Panc1 (cell line): ENCODE data around the gene SPATA13. TPM values are rescaled to one million over a fixed set of nuclear protein-coding genes. Genes with fewer than 3 reads are reported as not detected.

Experiments used
- ATAC-seq: fragments of 200-7000 bp; cut with Tn5 transposase; 2 replicates; pipeline ENCODE4 v1.9.1; 2020; ENCODE audit warnings: mild to moderate bottlenecking, moderate library complexity
- BruUV-seq: library from RNA; stranded (reverse); fragments of 400-500 nt; replicated peaks from 2 replicates; lab custom pipeline; 2021; lab: Mats Ljungman, UMichigan
- CTCF ChIA-PET: fragments of 300-600 bp; sonication (Branson Sonifier 250); formaldehyde crosslinking; loops from one replicate; lab custom pipeline; 2022; ENCODE audit warnings: antibody characterized with exemption; lab: Charles Lee
- POLR2A ChIA-PET: fragments of 300-600 bp; sonication (Branson Sonifier 250); formaldehyde crosslinking; loops from one replicate; lab custom pipeline; 2022; ENCODE audit warnings: antibody characterized with exemption; lab: Charles Lee
- DNase-seq: peaks from one replicate; pipeline ENCODE4 v3.0.0-alpha.2; 2010; ENCODE audit warnings: low read depth, low spot score
- H3K27ac ChIP-seq: 2 replicates; pipeline ENCODE4 v1.5.1; 2011; ENCODE audit warnings: mild to moderate bottlenecking, low read length, inconsistent platforms
- H3K27me3 ChIP-seq: fragments of 200-500 bp; sonication (Bioruptor generic); 2 replicates; pipeline ENCODE4 v1.6.0; 2014; ENCODE audit warnings: low read length, inconsistent platforms; ENCODE audit not compliant: control insufficient read depth, insufficient read depth
- H3K36me3 ChIP-seq: fragments of 200-500 bp; sonication (Bioruptor generic); 2 replicates; pipeline ENCODE4 v1.5.1; 2014; ENCODE audit warnings: inconsistent platforms, mild to moderate bottlenecking, low read length, moderate library complexity; ENCODE audit not compliant: control insufficient read depth, insufficient read depth
- H3K4me1 ChIP-seq: 2 replicates; pipeline ENCODE4 v1.5.1; 2011; ENCODE audit warnings: inconsistent platforms, mild to moderate bottlenecking, low read length, moderate library complexity; ENCODE audit not compliant: control insufficient read depth, insufficient read depth
- H3K4me3 ChIP-seq, 2 experiments: 2 replicates each; pipeline ENCODE4 v1.5.1; 2011 to 2012; ENCODE audit warnings: low read depth in 2 of 2, low read length in 2 of 2, mild to moderate bottlenecking in 2 of 2, inconsistent platforms in 1 of 2, moderate library complexity in 1 of 2
- H3K9me3 ChIP-seq: fragments of 200-500 bp; sonication (Bioruptor generic); 2 replicates; pipeline ENCODE4 v1.5.1; 2014; ENCODE audit warnings: low read depth, mild to moderate bottlenecking, inconsistent platforms, low read length, moderate library complexity; ENCODE audit not compliant: control insufficient read depth, insufficient read depth
- CTCF ChIP-seq: fragments of 450-650 bp; IDR thresholded peaks from 2 replicates; pipeline ENCODE4 v1.5.1; 2017; ENCODE audit warnings: mild to moderate bottlenecking
- POLR2AphosphoS5 ChIP-seq: IDR thresholded peaks from 2 replicates; pipeline ENCODE4 v1.6.1; 2012; ENCODE audit warnings: mild to moderate bottlenecking, low read depth, low read length, moderate library complexity
- SIN3A ChIP-seq: IDR thresholded peaks from 2 replicates; pipeline ENCODE4 v1.6.1; 2012; ENCODE audit warnings: low read depth, mild to moderate bottlenecking, low read length, moderate library complexity, borderline replicate concordance; ENCODE audit not compliant: insufficient read depth
- TCF7L2 ChIP-seq: IDR thresholded peaks from 2 replicates; pipeline ENCODE4 v1.6.1; 2011; ENCODE audit warnings: mild to moderate bottlenecking, low read depth, low read length, inconsistent platforms
- in situ Hi-C: cut with HindIII; loops from 2 replicates; pipeline ENCODE4 v1.10.0; 2016; ENCODE audit warnings: low sequenced_read_pairs, low pct_unique_long_range_greater_than_20kb
- intact Hi-C: fragments of 100-400 bp; cut with micrococcal nuclease; formaldehyde crosslinking; loops from one replicate; pipeline ENCODE4 v1.10.0; 2022; ENCODE audit not compliant: unreplicated experiment
- total RNA-seq: library from RNA; stranded (reverse); gene quantifications from one replicate; pipeline ENCODE4 v1.2.1, GENCODE V29; 2021; ENCODE audit not compliant: unreplicated experiment
- TF ChIP-seq, protein P1 (sequence below), 2 experiments: IDR thresholded peaks; 2 replicates each; pipeline ENCODE4 v1.6.1; 2011 to 2012; ENCODE audit warnings: low read depth in 2 of 2, control low read depth in 1 of 2, low read length in 1 of 2, mild to moderate bottlenecking in 1 of 2, moderate library complexity in 1 of 2; ENCODE audit not compliant: insufficient read depth in 1 of 2

Gene SPATA13
- total RNA-seq, 1 experiment from 2014 or later = 7.9 TPM

DNA sequence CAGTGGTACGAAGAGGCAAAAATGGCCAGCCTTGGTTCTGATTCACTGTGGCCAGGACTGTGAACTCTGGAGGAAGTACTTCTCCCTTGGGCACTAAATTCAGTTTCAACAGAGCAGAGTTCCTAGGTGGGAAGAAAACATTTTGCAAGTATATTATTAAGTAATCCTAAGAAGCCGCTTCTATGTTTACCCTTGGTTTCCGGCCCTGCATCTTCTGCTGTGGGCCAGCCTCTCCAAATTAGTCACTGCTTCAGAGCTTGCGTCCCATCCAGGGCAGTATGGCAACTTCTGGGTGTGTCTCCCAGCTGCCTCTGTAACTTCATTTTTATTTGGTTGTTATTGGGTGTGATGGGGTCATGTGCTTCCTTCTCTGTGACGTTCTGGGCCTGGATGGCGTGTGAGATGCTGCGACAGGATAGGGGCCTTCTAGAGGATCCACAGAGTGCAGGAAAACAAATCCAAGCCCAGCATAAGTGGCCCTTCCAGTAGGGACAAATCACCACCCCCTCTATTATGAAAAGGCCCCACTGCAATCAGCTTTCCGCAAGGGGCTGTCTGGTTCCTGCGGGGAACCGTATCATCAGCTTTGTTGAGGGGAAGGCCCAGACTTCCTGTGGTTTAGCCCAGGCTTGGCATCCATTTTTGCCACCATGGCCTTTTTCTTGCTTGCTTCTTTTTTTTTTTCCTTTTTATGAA, 93.8 kb downstream of the SPATA13 start:
- H3K36me3 ChIP-seq = no peaks in the 10 kb centered on the region
- no peaks in the 10 kb centered on the region for H3K4me1 ChIP-seq
- H3K9me3 ChIP-seq = no peaks in the 10 kb centered on the region
- no peaks in the 10 kb centered on the region for H3K27me3 ChIP-seq
- DNase-seq (no peak), ATAC-seq (no peak)
- intact Hi-C loops = no loop called here
- H3K27ac ChIP-seq = no peak overlapping the region
- no peak overlapping the region for H3K4me3 ChIP-seq
- ChIA-PET POLR2A (no interaction called here), CTCF (no interaction called here)
- in situ Hi-C loops = no loop called here
- BruUV-seq = no TSS peak
- TF ChIP-seq POLR2AphosphoS5 = no peak
- no peak for TF ChIP-seq SIN3A
- TF ChIP-seq CTCF = no peak
- TF ChIP-seq, protein P1, sequence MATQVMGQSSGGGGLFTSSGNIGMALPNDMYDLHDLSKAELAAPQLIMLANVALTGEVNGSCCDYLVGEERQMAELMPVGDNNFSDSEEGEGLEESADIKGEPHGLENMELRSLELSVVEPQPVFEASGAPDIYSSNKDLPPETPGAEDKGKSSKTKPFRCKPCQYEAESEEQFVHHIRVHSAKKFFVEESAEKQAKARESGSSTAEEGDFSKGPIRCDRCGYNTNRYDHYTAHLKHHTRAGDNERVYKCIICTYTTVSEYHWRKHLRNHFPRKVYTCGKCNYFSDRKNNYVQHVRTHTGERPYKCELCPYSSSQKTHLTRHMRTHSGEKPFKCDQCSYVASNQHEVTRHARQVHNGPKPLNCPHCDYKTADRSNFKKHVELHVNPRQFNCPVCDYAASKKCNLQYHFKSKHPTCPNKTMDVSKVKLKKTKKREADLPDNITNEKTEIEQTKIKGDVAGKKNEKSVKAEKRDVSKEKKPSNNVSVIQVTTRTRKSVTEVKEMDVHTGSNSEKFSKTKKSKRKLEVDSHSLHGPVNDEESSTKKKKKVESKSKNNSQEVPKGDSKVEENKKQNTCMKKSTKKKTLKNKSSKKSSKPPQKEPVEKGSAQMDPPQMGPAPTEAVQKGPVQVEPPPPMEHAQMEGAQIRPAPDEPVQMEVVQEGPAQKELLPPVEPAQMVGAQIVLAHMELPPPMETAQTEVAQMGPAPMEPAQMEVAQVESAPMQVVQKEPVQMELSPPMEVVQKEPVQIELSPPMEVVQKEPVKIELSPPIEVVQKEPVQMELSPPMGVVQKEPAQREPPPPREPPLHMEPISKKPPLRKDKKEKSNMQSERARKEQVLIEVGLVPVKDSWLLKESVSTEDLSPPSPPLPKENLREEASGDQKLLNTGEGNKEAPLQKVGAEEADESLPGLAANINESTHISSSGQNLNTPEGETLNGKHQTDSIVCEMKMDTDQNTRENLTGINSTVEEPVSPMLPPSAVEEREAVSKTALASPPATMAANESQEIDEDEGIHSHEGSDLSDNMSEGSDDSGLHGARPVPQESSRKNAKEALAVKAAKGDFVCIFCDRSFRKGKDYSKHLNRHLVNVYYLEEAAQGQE (IDR thresholded peaks at IDR 0.05; ENCODE audit: insufficient read depth in 1 of 2, low read depth in 2 of 2, low read length in 1 of 2) = no peak
- no peak for TF ChIP-seq TCF7L2

GRCh38 chr13:24257497-24257896, 97.0 kb downstream of the SPATA13 start:
- H3K4me3 ChIP-seq = no peak overlapping the region
- no peaks in the 10 kb centered on the region for H3K27me3 ChIP-seq
- in situ Hi-C loops = no loop called here
- no peaks in the 10 kb centered on the region for H3K4me1 ChIP-seq
- ChIA-PET CTCF (no interaction called here), POLR2A (no interaction called here)
- no peak for DNase-seq
- intact Hi-C loops = no loop called here
- TF ChIP-seq SIN3A (no peak), POLR2AphosphoS5 (no peak), TCF7L2 (no peak), CTCF (no peak)
- TF ChIP-seq, protein P1 (IDR thresholded peaks at IDR 0.05; ENCODE audit: insufficient read depth in 1 of 2, low read depth in 2 of 2, low read length in 1 of 2) = no peak
- no peaks in the 10 kb centered on the region for H3K9me3 ChIP-seq
- H3K36me3 ChIP-seq = no peaks in the 10 kb centered on the region
- ATAC-seq = no peak
- no TSS peak for BruUV-seq
- no peak overlapping the region for H3K27ac ChIP-seq
